IPS-11a (cell line): Measurements from ENCODE around the gene RASSF1.
A peak's percentile ranks its signal among the peaks of the same experiment; 100 is the strongest.
"Not testable (repeated sequence)": the region's sequence is repeated elsewhere in the genome, so short reads cannot be mapped to it uniquely, and the experiment has no call there.

Source experiments
- H3K4me3 ChIP-seq: one replicate; pipeline ENCODE4 v1.5.1; 2013; ENCODE audit warnings: low read depth, low read length, control low read depth

Gene RASSF1

GRCh38 chr3:50324351-50325112 is 16.1 kb downstream of the RASSF1 start:
- no peak overlapping the region for H3K4me3 ChIP-seq

DNA sequence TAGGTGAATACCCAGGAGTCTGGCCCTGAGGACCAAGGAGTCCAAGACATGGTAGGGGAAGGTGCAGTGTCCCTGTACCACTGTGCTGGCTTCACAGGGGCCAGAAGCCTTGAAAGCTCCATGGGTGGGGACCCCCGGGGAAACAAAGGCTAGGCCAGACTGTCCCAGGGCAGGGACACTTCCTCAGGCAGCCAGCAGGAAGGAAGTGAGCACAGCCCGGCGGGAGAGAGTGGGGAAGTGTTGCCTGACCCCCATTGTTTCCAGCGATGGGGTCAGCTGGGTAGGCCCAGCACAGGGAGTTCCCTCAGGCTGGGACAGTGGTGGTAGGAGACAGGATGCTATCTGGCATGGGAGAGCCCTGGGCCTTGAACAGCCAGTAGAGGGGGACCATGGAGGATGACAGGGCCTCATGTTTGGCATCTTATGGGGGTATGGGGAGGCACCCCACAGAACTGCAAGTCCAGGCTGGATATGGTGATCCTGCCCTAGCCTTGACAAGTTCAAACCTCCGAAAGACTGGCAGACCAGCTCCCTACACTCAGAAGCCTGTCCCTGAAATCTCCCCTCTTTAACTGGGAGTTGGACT is 16.9 kb downstream of the RASSF1 start:
- H3K4me3 ChIP-seq = no peak overlapping the region

- no peak overlapping the region for H3K4me3 ChIP-seq
These were observed 17.5 kb downstream of the RASSF1 start for GRCh38 chr3:50323092-50323600.

- peak within 1 kb of the TSS; percentile 82 for H3K4me3 ChIP-seq
These were observed 18.1 kb downstream of the RASSF1 start, which contains the start of gene HYAL2 for GRCh38 chr3:50322386-50323091. HYAL2 (minus strand) TSS chr3:50322745; CDS start chr3:50320489, 2,256 bp downstream.

- peak overlapping the region; percentile 82 for H3K4me3 ChIP-seq
These were observed 18.6 kb downstream of the RASSF1 start for GRCh38 chr3:50322115-50322385.

- peak overlapping the region; percentile 82 for H3K4me3 ChIP-seq
These were observed 19.1 kb downstream of the RASSF1 start for GRCh38 chr3:50321336-50322114.

DNA sequence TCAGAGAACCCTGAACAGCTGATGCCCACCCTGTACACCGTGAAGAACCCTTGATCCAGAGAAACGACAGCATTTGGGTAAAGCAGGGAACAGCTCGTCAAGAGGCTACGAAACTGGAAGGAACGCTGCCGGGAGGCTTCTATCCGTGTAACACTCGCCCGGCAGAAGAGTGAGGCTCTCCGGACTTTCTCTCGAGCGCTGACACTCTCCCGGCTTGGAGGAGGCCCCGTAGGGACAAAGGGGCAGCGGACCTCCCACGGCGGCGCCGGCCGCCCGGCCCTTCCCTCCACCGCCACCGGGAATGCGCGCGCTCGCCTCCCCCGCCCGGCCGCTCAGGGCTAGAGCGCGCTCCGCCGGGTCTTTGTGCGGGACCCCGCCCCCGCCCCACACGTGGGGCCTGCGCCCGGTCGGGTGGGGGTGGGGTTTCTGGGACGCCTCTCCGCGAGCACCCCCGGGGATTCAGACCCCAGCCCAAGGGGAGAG is 19.7 kb downstream of the RASSF1 start:
- H3K4me3 ChIP-seq = peak overlapping the region; percentile 82

- peak overlapping the region; percentile 82 for H3K4me3 ChIP-seq
These were observed 20.6 kb downstream of the RASSF1 start for GRCh38 chr3:50319894-50320625.

GRCh38 chr3:50319181-50319893 is 21.3 kb downstream of the RASSF1 start:
- no peak overlapping the region for H3K4me3 ChIP-seq

GRCh38 chr3:50318615-50319014 is 22.0 kb downstream of the RASSF1 start:
- no peak overlapping the region for H3K4me3 ChIP-seq

DNA sequence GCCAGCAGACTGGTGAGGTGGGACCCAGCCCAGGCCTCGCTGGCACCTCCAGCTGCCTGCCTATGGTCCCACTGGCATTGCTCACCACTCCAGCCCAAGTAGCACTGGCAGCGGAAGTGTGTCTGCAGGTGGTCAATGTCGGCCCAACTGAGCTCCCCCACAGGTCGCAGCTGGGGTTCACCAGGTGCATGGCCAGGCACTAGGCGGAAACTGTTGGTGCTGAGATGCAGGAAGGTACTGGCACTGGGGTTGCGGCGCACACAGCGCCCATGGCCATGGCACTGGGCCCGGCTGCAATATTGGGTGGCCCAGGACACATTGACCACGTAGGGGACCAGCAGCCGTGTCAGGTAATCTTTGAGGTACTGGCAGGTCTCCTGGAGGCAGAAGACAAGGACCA is 22.5 kb downstream of the RASSF1 start:
- no peak overlapping the region for H3K4me3 ChIP-seq

DNA sequence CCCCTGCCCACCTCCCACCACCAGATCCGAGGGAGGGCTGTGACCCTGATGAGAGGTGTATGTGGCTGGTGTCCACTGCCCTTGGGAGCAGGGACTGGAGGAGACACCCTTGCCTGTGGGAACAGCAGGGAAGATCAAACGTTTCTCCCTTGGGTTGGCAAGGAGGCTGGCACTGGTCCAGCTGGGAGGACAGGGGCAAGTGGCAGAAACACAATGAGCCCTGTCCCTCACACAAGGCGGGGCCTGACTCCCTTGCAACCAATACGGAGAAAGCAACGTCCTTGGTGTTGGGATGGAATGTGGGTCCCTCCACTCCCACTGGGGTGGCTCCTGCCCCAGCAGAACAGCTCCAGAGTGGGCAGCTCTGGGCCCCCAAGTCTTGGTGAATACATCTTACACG is 23.3 kb downstream of the RASSF1 start:
- no peak overlapping the region for H3K4me3 ChIP-seq

GRCh38 chr3:50316657-50317242 is 23.9 kb downstream of the RASSF1 start:
- H3K4me3 ChIP-seq = no peak overlapping the region

DNA sequence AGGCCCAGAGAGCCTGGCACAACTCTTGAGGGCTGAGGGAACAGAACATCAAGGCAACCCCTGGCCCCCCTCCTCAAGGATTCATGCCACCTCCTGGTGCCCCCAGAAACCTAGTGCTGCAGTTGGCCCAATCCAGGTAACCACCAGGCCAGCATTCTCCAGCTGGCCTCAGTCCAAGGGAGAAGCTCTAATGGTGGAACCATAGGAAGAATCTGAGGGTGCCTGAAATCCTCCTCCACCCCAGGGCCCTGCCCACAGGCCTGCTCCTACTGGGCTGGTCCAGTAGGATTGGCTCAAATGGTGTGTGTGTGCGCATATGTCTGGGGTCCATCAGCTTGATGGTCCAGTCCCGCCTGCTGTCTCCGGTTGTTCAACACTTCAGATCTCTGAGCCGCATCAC is 25.8 kb downstream of the RASSF1 start:
- H3K4me3 ChIP-seq = no peak overlapping the region

- H3K4me3 ChIP-seq = no peak overlapping the region
These were observed 26.3 kb downstream of the RASSF1 start for GRCh38 chr3:50314342-50314741.

- H3K4me3 ChIP-seq = not testable (repeated sequence)
These were observed 28.6 kb downstream of the RASSF1 start for GRCh38 chr3:50312041-50312440.

- H3K4me3 ChIP-seq = no peak overlapping the region
These were observed 36.0 kb downstream of the RASSF1 start for GRCh38 chr3:50304601-50305000.

GRCh38 chr3:50303013-50303815 is 37.4 kb downstream of the RASSF1 start, which contains the start of gene HYAL1:
HYAL1 (minus strand) TSS chr3:50303574; CDS start chr3:50302956, 618 bp downstream.
- H3K4me3 ChIP-seq = no peak within 1 kb of the TSS
